GM12878 (cell line): ENCODE data around the gene ZBTB38. TPM values are rescaled to one million over a fixed set of nuclear protein-coding genes. Genes with fewer than 3 reads are reported as not detected.

Source experiments
- ASH2L ChIP-seq: fragments of 300-600, 200-600 bp; sonication (generic); IDR thresholded peaks from 2 replicates; pipeline ENCODE4 v1.6.1; 2017; ENCODE audit warnings: low read depth, mild to moderate bottlenecking, borderline replicate concordance
- CBX5 ChIP-seq: sonication (generic); IDR thresholded peaks from 2 replicates; pipeline ENCODE4 v1.6.1; 2016; ENCODE audit warnings: low read depth, moderate library complexity, mild to moderate bottlenecking, inconsistent platforms
- JUND ChIP-seq: IDR thresholded peaks from 2 replicates; pipeline ENCODE4 v1.6.1; 2012; ENCODE audit warnings: low read depth, mild to moderate bottlenecking, low read length, improper control_type of control experiment, moderate library complexity
- MLLT1 ChIP-seq: fragments of 450-650 bp; IDR thresholded peaks from 2 replicates; pipeline ENCODE4 v1.6.1; 2016; ENCODE audit warnings: mild to moderate bottlenecking
- MTA2 ChIP-seq: fragments of 450-650 bp; IDR thresholded peaks from 2 replicates; pipeline ENCODE4 v1.6.1; 2016; ENCODE audit warnings: low read depth, mild to moderate bottlenecking, moderate library complexity
- POLR2AphosphoS5 ChIP-seq: IDR thresholded peaks from 2 replicates; pipeline ENCODE4 v1.6.1; 2011; ENCODE audit warnings: mild to moderate bottlenecking, low read length, inconsistent platforms
- POU2F2 ChIP-seq: IDR thresholded peaks from 3 replicates; pipeline ENCODE4 v1.6.1; 2011; ENCODE audit warnings: low read depth, mild to moderate bottlenecking, low read length, borderline replicate concordance
- RAD21 ChIP-seq: IDR thresholded peaks from 2 replicates; pipeline ENCODE4 v1.6.1; 2011; ENCODE audit warnings: mild to moderate bottlenecking, low read depth, low read length, moderate library complexity; ENCODE audit not compliant: insufficient read depth
- RAD51 ChIP-seq: fragments of 450-650 bp; IDR thresholded peaks from 2 replicates; pipeline ENCODE4 v1.6.1; 2016; ENCODE audit warnings: moderate library complexity, mild to moderate bottlenecking, inconsistent platforms
- RCOR1 ChIP-seq: conservative IDR thresholded peaks from 2 replicates; pipeline ENCODE4 v1.6.1; 2012; ENCODE audit warnings: low read depth, low read length, improper control_type of control experiment
- REST ChIP-seq: IDR thresholded peaks from 2 replicates; pipeline ENCODE4 v1.6.1; 2012; ENCODE audit warnings: mild to moderate bottlenecking, low read depth, low read length
- STAT1 ChIP-seq: fragments of 450-650 bp; conservative IDR thresholded peaks from 2 replicates; pipeline ENCODE4 v1.6.1; 2014; ENCODE audit warnings: antibody characterized with exemption, mild to moderate bottlenecking
- TAF1 ChIP-seq: IDR thresholded peaks from 2 replicates; pipeline ENCODE4 v1.6.1; 2011; ENCODE audit warnings: mild to moderate bottlenecking, low read depth, low read length, borderline replicate concordance
- ZBTB11 ChIP-seq: fragments of 450-650 bp; formaldehyde crosslinking; IDR thresholded peaks from 2 replicates; pipeline ENCODE4 v1.5.0; 2022; ENCODE audit warnings: mild to moderate bottlenecking, missing genetic modification characterization
- ZNF207 ChIP-seq: fragments of 450-650 bp; IDR thresholded peaks from 2 replicates; pipeline ENCODE4 v1.6.1; 2014; ENCODE audit warnings: antibody characterized with exemption, mild to moderate bottlenecking, borderline replicate concordance
- ZSCAN29 ChIP-seq: fragments of 450-650 bp; IDR thresholded peaks from 2 replicates; pipeline ENCODE4 v1.6.1; 2017; ENCODE audit warnings: mild to moderate bottlenecking, moderate library complexity
- polyA plus RNA-seq, 11 experiments: library from polyadenylated mRNA; depleted of rRNA in 4 of 11; unstranded in 6 of 11; stranded (reverse) in 5 of 11; fragments of >200 nt; fragmentation: Nextera tagmentation in 4 of 11; fragmentation: Illumina TruSeq in 1 of 11; extraction: Ambion mirVana in 4 of 11; extraction: Trizol in 1 of 11; gene quantifications; 1 replicate in 1 of 11; 2 replicates in 10 of 11; pipeline versions ENCODE4 v1.2.1 to v1.2.3, GENCODE V29; 2011 to 2016; ENCODE audit warnings: inconsistent platforms in 2 of 11, missing spikeins in 2 of 11, low read depth in 1 of 11
- total RNA-seq, 4 experiments: library from RNA; depleted of rRNA in 3 of 4; stranded (reverse); fragments of >200 nt in 3 of 4; fragmentation: Illumina TruSeq in 1 of 4; extraction: Trizol in 1 of 4; gene quantifications; 2 replicates each; pipeline versions ENCODE4 v1.2.1 to v1.2.3, GENCODE V29; 2013 to 2021
- TF ChIP-seq, protein P1 (sequence below): fragments of 450-650 bp; formaldehyde crosslinking; IDR thresholded peaks from 2 replicates; pipeline ENCODE4 v1.4.0; 2020; ENCODE audit warnings: mild to moderate bottlenecking, moderate library complexity

The ZBTB38 gene
- total and polyA plus RNA-seq, 10 of the 15 experiments (the other 5 are each of a cell fraction or from before 2014, with no cell fraction given): 34.2 to 115 (median 88.6) TPM

GRCh38 chr3:141412087-141412935 is 44.0 kb downstream of the ZBTB38 start (continued):
- TF ChIP-seq ZBTB11 (CRISPR knock-in tag) (no peak), REST (no peak), STAT1 (no peak), MTA2 (no peak), RAD51 (no peak), TAF1 (peak; percentile 74; the same call in 1 of the 2 replicates), POLR2AphosphoS5 (peak; percentile 58), ASH2L (no peak), JUND (no peak), RAD21 (no peak), MLLT1 (0 out of 2 replicates have a peak, but pooled peaks have one; percentile 52), ZNF207 (no peak), RCOR1 (no peak), ZSCAN29 (no peak), POU2F2 (no peak), CBX5 (no peak)
- TF ChIP-seq, protein P1, sequence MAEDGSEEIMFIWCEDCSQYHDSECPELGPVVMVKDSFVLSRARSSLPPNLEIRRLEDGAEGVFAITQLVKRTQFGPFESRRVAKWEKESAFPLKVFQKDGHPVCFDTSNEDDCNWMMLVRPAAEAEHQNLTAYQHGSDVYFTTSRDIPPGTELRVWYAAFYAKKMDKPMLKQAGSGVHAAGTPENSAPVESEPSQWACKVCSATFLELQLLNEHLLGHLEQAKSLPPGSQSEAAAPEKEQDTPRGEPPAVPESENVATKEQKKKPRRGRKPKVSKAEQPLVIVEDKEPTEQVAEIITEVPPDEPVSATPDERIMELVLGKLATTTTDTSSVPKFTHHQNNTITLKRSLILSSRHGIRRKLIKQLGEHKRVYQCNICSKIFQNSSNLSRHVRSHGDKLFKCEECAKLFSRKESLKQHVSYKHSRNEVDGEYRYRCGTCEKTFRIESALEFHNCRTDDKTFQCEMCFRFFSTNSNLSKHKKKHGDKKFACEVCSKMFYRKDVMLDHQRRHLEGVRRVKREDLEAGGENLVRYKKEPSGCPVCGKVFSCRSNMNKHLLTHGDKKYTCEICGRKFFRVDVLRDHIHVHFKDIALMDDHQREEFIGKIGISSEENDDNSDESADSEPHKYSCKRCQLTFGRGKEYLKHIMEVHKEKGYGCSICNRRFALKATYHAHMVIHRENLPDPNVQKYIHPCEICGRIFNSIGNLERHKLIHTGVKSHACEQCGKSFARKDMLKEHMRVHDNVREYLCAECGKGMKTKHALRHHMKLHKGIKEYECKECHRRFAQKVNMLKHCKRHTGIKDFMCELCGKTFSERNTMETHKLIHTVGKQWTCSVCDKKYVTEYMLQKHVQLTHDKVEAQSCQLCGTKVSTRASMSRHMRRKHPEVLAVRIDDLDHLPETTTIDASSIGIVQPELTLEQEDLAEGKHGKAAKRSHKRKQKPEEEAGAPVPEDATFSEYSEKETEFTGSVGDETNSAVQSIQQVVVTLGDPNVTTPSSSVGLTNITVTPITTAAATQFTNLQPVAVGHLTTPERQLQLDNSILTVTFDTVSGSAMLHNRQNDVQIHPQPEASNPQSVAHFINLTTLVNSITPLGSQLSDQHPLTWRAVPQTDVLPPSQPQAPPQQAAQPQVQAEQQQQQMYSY (CRISPR knock-in tag): no peak
